Aortic smooth muscle cell (primary cell): ENCODE data around the gene HDAC4. TPM values are rescaled to one million over a fixed set of nuclear protein-coding genes. Genes with fewer than 3 reads are reported as not detected.

ENCODE experiments used
- total RNA-seq: library from RNA; depleted of rRNA; stranded (reverse); fragments of >200 nt; gene quantifications from 2 replicates; pipeline ENCODE4 v1.2.3, GENCODE V29; 2014

The HDAC4 gene
- total RNA-seq, result 9.8 and 12.4 TPM in 2 replicates

GRCh38 chr2:239400596-239401066 lies at the start of gene HDAC4:
Gene HDAC4 (minus strand): TSS chr2:239401020. CDS start chr2:239352699, 48,321 bp downstream.

